Stimulated activated CD4-positive, alpha-beta T cell treated with anti-CD3 and anti-CD28 coated beads, Interleukin-2, amount 100 ng/mL, for 48 hours (primary cell): ENCODE measurements around the gene GRIK4.

Source experiments
- DNase-seq, 2 donors: peaks; one replicate each; pipeline ENCODE4 v3.0.0-alpha.2; 2020

The GRIK4 gene

DNA sequence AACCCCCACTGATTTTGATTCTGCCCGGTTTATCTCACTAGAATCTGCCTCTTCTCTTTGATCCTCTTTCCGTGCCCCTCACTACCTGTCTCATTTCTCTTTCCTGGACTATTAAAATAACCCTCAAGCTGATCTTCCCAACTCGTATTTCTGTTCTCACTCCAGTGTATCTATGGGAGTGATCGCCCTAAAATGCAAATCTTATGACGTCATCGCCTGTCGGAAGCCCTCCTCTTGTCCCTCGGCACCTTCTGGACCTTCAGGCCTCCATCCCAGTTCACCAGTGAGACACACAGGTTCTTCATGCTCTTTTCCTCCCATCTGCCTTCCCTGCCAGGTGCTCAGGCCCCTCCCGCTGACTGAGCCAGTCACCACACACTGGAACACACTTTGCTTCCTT is 277.8 kb downstream of the GRIK4 start:
- DNase-seq = no peak

DNA sequence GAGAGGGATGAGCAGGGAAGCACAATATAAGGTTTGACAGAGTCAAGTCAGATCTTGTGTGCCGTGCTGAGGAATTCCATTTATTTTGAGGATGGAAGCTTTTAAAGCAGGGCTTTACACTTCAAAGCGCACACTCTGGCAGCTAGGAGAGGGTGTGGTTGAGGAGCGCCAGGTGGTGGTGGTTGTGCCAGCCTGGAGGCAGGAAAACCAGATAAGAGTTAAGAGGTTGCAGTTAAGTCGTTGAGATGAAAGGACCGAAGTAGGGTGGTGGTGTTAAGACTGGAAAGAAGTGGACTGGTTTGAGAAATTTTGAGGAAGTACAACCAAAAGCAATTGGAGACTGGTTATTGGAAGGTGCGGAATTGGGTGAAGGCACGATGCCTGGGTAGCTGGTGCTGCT is 280.8 kb downstream of the GRIK4 start:
- DNase-seq = no peak

DNA sequence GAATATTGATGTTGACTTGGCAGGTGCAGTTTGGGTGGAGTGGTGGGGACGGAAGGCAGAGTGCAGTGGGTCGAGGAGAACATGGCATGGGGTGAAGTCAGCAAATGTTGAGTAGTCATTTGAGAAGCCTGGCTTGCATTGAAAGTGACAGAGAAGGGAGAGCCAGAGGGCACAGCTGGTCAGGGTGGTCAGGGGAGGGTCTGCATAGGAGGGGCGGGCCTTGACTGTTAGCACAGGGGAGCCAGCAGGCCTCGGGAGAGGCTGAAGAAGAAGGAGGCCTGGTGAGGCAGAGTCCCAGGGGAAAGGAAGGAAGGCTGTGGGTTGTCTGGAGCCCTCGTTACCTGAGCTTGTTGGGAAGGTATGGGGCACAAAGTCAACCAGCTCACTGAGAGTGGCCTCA is 281.6 kb downstream of the GRIK4 start:
- no peak for DNase-seq

DNA sequence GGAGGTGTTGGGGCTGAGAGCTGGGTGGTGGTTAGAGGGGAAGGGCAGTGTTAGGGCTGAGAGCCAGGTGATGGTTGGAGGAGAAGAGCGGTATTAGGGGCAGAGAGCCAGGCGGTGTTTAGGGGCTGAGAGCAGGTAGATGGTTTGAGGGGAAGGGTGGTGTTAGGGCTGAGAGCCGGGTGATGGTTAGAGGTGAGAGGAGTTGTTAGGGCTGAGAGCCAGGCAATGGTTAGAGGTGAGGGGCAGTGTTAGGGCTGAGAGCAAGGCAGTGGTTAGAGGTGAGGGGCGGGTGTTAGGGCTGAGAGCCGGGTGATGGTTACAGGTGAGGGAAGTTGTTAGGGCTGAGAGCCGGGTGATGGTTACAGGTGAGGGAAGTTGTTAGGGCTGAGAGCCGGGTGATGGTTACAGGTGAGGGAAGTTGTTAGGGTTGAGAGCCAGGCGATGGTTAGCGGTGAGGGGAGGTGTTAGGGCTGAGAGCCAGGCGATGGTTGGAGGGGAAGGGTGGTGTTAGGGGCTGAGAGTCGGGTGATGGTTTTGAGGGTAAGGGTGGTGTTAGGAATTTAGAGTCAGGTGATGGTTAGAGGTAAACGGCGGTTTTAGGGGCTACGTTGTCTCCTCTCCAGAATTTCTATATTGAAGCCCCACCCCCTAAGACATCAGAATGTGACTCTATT is 282.4 kb downstream of the GRIK4 start:
- DNase-seq = no peak

DNA sequence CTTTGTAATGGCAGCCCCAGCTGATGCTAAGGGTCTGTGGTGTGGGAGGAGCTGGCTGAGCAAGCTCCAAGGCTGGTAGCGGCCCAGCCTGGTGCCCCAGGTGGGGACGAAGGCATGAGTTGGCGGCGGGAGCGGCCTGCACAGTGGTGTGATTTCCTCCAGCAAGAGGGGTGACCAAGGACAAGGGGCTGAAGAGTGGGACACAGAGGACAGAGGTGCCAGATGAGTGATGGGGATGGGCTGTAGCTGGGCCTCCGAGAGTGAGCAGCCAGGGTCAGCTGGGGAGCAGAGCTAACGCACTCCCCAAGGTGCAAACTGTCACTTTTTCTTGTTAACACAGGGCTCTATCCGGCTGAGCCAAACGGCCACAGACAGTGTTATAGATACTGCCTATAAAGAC is 283.2 kb downstream of the GRIK4 start:
- no peak for DNase-seq

DNA sequence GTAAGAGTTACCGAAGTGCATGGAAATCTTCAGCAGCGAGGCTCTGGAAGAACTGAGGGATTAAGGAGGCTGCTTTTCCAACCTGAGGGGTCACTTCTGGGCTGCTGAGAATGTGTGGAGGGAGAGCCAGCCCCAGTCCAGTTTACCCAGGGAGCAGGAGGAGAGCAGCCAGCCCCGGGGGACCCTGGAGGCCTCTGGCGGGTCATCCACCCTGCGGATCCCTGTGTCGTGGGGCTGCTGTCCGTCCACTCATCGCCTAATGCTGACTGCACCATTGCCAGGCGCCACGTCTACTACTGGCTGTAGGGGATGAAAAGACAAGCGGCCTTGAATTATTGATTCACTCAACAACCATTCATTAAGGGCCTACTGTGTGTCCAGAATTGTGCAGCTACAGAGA is 283.6 kb downstream of the GRIK4 start:
- DNase-seq = no peak

DNA sequence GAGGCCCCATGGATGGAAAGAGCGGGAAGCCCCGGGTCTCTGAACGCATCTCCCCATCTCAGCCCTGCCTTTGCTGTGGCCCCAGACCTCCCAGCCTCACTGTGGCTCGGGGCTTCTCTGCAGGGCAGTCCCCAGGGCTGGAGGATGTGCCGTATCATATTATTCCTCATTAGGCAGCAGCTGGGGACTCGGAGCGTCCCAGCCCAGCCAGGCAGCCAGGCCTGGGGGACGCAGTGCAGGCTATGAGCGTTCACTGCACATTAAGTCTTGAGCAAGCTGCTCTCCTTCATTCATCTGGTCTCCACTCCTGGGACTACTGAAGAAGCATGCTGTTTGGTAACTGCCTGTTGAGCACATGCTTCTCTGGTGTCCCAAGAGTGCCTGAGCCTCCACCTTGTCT is 285.6 kb downstream of the GRIK4 start:
- DNase-seq = no peak

DNA sequence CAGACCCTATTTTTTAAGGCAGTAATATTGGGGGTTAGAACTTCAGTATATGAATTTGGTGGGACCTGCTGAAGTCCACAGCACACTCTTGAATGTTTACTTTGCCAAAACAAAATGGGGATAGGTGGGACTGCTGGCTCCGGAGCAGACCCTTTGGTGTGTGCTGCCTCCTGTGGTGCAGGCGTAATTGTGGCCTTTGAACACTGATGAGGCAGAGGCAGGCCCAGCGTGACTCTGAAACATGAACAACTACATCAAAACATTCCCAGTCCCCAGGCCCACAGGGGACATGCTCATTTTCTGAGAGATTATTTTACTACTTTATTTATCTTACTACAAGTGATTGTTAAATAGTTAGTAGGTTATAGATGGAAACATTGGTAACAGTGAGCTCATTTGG is 287.3 kb downstream of the GRIK4 start:
- no peak for DNase-seq

DNA sequence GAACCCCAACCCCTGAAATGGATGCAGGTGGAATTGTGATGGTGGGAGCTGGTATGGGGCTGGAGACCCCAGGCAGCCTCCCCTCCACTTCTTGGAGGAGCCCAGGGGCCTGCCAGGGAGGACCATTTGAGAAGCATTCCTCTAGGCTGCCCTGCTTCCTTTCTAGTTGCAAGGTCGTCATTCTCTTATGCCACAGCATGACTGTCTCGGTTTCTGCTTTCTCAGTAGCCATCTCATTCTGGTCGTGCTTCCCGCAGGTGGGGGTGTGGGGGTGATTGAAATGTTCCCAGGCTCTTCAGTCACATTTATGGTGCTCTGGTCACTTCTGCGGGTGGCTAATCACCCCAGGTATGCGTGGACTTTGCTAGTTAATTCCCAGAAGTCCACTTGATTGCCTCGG is 288.7 kb downstream of the GRIK4 start:
- DNase-seq = no peak

DNA sequence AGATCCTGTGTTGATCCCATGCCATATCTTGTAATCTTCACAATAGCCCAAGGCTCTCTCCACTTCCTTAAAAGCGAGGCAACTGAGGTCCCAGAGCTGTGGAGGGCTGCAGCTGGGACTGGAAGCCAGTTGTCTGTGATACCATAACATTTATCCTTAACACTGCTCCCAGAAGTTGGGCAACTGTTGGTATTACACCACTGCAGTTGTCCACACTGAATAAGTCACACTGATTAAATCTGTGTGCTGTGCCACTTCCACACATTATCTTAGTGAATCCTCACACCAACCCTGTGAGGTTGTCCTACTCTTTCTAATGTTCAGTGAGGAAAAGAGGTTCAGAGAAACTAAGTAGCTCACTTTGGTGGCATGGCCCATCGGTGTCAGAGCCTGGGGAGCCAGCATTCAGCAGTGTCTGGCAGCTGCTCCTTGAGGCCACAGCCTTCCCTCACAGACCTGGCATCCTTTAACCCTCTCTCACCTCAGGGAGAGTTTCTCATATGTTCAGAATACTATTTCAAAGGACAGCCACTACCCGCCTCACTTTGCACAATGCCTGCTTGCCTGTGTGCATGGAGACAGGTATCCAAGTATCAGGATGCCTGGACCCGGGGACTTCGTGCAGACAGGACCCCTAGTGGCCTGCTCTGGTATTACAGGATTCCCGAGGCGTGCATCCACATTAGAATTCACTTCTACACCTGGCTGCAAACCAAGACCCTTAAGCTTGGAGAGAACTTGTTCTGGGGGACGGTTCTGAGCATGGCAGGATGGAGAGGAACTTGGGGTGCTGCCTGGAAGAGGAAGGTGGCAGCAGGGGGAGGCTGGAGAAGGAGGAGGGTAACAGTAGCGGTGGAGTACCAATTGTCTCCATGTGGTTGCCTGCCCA is 290.5 kb downstream of the GRIK4 start:
- peak; percentile 54 to 59 for DNase-seq

DNA sequence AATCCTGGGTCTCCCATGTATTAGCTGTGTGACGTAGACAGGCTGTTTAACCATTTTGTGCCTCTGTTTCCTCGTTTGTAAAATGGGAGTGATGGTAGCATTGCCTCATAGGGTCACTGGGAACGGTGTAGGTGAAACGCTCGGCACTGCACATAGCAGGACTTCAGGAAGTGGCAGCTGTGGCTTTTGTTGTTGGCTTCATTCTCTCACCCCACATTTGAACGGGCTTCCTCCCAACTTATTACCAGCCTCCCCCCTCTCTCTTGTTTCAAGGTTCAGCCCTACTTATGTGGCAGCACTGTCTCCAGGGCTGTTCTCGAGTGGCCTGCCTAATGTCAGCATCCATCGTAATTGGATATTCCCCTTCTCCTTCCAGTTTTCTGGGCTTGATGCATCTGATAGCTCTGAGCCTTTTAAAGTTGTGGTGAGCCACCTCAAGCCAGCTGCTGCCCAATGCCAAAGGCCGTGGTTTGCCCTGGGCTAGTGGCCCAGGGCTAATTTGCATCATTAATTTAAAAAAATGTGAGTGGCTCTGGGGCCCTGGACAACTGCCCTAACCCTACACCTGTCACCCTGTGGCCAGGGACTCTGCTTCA is 294.5 kb downstream of the GRIK4 start:
- no peak for DNase-seq

DNA sequence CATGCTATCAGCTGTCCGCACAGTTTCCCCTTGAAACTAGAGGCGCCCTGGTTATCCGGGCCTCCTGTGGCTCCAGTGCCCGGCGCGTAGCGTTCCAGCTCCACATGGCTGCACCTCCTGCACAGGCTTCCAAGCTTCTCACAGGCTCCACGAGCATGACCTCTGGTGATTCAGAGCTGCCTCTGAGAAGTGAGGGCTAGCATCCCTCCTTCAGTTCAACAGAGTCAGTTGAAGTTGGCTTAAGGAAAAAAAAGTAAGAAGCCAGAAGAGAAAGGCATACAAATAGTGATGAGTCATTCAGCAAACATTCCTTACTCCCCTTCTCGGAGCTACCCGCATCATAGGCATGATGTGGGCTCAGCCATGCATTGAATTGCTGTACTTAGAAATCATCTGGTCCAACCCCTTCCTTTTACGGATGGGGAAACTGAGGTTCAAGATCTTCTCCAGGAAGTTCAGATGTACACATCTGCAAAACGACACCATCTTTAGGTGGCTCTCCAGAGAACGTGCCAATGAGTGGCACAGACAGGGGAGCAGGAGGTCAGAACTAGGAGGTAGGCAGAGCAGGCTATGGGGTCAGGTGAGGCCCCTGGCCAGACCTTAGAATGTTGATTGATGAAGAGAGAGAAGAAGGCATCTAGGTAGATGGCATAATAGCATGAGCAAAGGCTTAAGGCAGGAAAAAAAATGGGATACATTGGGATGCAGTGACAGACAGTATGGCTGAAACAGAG is 296.0 kb downstream of the GRIK4 start:
- no peak for DNase-seq

DNA sequence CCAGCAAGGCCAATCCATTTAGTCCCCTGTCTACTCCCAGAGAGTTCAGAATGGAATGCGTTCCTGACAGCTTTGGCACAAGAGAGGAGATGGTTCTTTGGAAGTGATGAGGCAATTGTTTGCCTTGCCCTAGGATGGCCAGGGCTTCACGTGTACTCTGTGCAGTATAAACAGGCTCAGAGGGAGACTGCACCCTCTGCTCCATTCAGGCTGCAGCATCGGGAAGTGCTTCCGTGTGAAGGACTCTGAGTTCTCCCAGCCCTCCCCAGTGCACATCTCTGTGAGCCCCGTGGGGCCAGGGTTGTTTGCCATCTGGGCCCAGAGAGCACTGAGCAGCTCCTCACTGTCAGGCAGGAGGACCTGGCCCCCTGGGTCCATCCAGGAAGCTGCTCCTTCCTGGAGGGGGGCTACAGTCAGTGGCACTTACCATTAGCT is 297.1 kb downstream of the GRIK4 start:
- DNase-seq = no peak

DNA sequence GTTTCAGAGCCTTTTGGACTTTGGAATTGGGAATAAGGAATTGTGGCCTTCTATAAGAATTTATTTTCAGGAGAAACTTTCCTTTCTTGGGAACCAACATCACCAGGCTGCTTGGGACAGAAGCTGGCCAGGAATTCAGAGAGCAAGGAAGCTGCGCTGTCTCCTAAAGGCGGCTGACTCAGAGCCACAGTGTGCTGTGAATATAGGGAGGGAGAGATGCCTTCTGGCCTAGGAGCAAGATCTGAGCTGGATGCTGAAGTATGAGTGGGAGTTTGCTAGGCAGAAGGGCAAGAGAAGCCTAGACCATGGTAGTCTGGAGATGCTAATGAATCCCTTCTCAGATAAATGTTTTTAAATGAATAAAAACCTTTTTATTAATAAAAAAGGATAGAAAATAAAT is 298.7 kb downstream of the GRIK4 start:
- DNase-seq = no peak

DNA sequence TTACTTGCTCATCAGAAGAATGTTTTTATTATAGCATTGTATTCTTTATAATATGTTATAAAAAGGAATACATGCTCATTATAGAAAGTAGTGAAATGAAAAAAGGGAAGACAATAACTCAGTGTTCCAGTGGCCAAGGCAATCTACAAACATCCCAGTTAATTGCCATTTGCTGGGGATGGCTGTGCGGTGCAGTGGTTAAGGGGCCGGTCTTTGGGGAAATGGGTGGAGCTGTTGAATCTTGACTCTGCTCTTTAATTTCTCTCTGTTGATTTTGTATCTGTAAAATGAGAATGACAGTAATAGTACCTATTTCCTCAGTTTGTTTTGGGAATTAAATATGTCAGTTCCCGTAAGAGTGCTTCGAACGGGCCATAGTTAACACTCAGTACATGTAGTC is 299.7 kb downstream of the GRIK4 start:
- no peak for DNase-seq

DNA sequence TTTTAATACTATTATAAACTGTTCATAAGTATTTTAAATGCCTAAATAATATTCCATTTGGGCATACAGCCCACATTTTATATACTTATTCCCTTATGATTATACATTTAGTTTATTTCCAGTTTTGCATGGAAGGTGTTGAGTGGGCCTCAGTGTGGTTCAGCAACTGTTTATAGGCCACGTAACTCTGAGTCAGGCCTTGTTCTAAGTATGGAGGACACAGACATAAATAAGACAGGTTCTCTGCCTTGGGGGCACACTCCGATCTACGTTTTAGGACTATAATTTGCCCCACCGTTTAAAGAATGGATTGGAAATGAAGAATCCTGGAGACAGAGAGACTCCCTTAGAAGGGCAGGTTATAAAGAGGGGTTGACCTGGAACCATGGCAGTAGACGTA is 300.2 kb downstream of the GRIK4 start:
- no peak for DNase-seq

DNA sequence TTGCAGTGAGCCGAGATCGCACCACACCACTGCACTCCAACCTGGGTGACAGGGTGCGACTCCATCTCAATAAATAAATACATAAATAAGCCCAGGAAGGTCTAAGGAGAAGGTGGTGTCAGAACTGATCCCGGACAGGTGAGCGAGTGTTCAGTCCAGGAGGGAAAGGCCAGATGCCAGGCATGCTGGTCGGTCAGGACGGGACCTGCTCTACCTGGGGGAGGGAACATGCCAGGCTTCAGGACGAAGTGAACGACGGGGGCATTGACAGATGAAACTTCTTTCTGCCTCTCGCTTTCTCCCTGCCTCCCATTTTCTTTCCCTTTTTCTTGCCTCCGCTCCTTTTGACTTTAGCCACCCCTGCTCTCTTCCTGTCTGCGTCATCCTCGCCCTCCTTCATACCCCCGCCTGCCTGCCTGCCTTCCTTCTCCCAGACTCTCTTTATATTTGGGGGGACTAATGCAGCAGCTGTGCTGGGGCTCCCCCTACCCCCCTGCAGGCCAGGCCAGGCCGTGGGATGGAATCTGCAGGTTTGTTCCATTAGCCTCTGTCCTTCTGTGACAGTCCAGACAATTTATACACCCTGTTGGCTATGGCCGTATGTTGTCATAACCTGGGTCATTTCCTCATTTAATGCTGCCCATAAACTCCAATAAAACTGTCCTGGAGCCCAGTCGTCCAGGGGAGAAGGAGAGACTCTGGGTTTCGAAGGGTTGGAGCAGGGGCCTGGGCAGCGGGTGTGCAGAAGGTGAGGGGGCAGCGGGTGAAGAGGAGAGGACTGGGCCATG is 303.2 kb downstream of the GRIK4 start:
- no peak for DNase-seq

DNA sequence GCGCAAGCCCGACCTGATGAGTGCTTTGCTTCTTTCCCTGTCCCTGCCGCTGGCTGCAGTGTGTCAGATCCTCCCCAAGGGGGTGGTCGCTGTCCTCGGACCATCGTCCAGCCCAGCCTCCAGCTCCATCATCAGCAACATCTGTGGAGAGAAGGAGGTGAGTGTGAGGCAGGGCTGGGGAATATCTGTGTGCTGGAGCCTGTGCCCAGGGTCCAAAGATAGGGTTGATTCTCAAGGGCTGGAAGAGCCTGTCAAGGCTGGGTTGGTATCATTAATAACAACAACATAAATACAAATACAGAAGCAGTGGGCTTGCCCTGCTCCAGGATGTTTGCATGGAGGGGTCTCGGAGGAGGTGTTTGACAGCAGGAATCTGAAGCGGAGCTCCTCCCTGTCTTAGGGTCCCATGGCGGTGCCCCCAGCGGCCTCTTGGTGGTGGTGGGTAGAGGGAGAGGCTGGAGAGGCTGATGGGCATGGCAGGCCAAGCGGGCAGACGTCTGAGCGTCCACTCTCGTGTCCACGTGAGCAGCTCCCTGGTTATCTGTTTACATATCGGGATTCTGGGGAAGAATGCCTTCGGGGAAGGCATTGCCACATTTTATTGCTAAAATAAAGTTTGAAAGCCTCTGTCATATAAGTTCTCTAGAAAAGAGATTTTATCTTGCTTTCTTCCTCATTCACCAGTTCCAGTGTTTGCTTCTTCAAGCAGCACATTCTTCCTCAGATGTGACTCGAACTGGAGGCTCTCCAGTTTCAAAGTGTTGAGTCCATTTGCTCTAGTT is 304.0 kb downstream of the GRIK4 start:
- DNase-seq = no peak

DNA sequence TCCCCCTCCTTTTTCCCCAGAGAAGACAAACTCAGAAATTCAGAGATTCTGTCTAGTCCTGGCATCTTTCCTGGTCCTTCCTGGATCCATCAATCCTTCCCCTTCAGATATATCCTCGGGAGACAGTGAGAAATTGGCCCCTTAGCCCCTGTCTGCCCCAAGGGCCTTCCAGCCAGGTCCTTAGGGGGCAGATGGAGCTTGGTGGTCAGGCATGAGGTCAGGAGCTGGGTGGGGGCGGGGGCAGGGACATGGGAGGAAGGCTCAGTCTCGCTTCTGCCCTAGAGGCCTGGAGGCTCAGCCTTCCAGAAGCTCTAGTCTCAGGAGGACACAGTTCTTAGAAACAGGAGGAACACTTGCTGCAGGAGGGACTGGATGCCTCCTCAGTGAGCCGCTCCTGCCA is 304.6 kb downstream of the GRIK4 start:
- DNase-seq = no peak

DNA sequence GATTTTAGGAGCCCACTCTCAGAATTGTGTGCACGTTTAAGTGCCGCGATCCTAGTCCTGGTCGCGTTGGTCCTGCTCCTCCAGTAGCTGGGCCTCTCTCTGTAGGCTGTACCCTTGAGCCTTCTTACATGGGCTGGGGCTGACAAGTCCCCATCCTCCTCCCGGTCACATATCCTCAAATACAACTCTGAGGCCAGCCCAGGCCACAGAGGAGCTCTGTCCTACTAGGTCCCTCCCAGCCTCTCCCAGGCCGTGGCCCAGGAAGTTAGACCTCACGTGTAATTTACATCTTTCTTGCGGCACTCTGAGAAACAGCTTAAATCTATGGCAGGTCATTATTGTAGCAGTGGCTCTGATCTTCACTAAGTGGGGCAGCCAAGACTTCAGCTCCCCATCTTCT is 305.2 kb downstream of the GRIK4 start:
- DNase-seq = no peak

DNA sequence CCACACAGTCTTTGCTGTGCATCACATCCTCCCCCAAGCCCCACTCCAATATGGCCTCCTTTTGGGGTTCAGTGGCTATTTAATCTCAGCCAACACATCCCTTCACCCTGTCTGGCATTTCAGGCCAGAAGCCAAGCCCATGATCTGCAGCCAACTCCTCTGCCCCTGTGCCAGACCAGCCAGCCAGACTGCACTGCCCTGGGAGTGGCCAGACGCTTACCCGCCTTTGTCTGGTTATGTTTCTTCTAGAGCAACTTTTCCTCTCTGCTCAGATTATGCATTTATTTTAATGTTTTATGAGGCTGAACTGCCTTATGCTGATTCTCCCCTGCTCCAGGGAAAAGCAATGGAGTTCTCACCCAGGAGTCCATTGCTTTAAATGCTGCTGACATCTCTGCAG is 305.6 kb downstream of the GRIK4 start:
- DNase-seq = no peak

DNA sequence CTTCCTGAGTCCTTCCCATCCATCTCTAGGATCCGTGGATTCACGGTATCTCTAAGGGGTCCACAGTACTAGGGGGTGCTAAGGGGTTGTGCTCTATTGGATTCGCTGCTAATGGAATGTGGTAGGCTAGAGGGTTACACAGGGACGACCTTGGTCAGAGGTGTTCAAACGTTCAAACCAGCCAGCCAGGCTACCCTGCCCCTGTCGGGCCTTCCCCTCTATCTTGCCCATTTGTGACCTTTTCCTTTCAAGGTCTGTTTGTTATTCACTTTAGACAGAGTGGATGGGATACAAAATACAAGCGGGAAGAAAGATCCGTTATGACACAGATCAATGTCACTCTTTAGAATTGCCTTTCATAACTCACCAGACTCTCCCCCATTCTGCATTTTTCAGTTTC is 306.5 kb downstream of the GRIK4 start:
- DNase-seq = no peak
